ENCODE results near the gene TRIM25. TPM values are rescaled to one million over a fixed set of nuclear protein-coding genes. Genes with fewer than 3 reads are reported as not detected.
"Not testable (repeated sequence)": the region's sequence is repeated elsewhere in the genome, so short reads cannot be mapped to it uniquely, and the experiment has no call there.

TRIM25 gene, protein sequence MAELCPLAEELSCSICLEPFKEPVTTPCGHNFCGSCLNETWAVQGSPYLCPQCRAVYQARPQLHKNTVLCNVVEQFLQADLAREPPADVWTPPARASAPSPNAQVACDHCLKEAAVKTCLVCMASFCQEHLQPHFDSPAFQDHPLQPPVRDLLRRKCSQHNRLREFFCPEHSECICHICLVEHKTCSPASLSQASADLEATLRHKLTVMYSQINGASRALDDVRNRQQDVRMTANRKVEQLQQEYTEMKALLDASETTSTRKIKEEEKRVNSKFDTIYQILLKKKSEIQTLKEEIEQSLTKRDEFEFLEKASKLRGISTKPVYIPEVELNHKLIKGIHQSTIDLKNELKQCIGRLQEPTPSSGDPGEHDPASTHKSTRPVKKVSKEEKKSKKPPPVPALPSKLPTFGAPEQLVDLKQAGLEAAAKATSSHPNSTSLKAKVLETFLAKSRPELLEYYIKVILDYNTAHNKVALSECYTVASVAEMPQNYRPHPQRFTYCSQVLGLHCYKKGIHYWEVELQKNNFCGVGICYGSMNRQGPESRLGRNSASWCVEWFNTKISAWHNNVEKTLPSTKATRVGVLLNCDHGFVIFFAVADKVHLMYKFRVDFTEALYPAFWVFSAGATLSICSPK
- 22.5 TPM for total RNA-seq
- long read RNA-seq, partial matches to known transcripts = 0 of 3 reads
- long read RNA-seq, other reads (novel, unspliced or antisense) = 3 of 3 reads

DNA sequence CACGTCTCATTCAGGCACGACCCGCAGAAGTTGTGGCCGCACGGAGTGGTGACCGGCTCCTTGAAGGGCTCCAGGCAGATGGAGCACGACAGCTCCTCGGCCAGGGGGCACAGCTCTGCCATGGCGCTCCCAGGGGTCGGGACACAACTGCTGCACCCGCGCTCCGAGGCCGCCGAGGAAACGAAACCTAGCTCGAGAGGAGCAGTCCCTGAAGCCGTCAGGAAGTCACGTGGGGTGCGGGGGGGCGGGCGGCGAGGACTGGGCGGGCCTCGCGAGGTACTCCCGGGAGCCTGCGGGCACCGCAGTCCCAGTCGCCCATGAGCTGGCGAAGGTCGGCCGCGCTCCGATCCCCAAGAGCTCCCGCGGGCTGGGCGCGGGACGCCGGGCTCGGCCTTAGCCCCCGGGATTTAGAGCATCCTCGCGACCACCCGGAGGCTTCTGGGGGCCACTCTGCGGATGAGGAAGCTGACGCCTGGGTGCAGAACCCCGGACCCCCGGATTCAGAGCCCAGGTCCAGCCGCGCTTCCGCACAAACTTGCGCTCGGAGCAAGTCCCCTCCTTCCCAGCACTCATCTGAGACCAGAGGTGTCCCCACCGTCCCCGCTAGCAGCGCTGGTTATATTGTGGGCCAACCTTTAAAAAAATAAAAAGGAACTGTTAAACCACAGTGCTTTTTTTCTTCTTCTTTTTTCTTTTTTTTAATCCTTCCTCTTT, at the start of gene TRIM25:
TSS of gene TRIM25 (minus strand) at position 183 of the 714 bp plus-strand sequence. CDS start at position 122, 61 bp downstream.
- DNase-seq (ENCODE audit: missing footprints) (peak; percentile 96), ATAC-seq (peak; percentile 97)
- intact Hi-C loops (cut with DNase I) = no loop called here

DNA sequence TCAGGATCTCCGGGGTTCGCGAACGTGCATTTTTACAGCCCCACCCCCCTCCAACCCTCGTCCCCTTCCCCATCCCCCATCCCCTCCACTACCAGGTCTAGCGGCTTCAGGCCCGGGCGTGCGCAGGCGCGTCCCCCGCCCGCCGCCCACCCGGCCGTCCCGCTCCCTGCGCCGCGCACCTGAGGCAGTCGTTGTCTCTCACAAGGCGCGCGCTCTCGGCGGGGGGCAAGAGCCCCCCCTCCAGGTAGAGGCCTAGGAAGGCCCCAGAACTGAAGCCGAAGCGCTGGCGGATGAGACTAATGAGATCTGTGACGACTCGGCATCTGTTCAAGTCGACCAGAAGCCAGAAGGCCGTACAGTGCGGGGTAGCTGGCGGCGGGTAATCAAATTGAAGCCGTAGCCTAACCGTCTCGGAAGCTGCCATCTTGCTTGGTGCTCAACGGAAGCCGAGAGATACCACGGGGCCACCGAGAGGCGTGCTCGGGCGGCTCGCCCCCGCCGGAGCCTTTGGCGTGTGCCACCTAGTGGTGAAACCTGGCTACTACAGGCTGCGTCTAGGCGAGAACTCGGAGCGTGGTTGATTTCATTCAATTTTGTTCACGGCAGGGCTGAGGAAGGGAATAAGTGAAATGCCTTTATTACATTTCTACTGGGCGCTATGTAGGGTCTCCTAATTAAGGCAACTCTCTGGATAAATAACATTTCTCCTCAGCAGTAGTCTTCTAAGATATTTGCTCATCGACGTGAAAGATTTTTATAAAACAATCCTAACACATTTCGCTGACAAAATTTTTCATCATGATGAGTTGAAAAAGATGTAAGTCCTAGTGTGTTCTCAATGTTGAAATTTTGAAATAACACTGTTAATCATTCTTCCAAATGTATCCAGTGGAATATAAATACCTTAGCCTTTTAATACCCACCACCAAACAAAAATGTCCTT, 47.0 kb upstream of the TRIM25 start, which contains the start of gene COIL:
TSS of gene COIL (minus strand) at position 455 of the 943 bp plus-strand sequence. CDS start at position 424, 31 bp downstream.
- ATAC-seq (peak; percentile 98), DNase-seq (ENCODE audit: missing footprints) (peak; percentile 96)
- intact Hi-C loops (cut with DNase I) = no loop called here

DNA sequence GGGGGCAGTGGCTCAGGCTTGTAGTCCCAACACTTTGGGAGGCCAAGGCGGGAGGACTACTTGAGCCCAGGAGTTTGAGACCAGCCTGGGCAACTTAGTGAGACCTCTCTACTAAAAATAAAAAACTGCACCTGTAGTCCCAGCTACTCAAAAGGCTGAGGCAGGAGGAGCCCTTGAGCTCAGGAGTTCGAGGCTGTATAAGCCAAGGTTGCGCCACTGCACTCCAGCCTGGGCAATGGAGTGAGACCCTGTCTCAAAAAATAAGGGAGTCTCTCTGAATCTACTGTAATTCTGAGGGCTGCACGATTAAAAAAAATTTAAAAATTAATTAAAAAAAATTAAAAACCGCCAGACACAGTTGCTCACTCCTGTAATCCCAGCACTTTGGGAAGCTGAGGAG, 43.1 kb upstream of the TRIM25 start:
- no peak for ATAC-seq
- DNase-seq (ENCODE audit: missing footprints) = no peak
- intact Hi-C loops (cut with DNase I) = no loop called here

DNA sequence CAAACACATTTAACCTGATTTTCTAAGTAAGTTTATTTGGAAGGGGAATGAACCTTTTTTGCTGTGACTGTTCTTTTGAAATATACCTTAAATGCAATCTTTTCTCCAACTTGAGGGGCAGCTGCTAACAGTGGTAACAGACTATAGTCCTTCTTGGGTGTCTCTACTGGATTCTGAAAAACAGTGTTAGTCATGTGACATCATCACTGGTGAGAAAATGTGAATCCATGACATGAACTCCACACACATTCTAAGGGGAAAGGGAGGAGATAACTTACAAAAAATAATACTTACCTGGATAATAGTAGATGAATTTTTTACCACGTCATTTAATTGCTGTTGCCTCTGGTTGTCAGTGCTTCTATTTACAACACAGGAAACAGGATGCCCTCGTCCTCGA, 35.7 kb upstream of the TRIM25 start:
- ATAC-seq (no peak), DNase-seq (ENCODE audit: missing footprints) (no peak)
- intact Hi-C loops (cut with DNase I) = no loop called here

DNA sequence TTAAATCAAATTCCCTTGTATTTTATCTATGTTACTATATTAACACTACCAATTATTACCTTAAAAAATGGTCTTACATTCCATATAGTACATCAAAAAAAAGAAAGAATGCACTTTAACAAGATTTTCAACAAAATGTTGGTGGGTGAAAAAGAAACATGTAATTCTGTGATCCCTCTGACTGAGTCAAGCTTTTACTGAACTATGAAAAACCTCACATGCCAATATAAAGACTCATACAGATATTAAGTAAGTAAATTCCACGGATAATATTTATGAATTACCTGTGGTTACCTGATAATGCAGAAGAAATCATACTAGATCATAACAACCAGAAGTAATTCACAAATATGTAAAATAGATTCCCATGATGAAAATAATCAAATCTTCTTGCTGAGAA, 34.6 kb upstream of the TRIM25 start:
- intact Hi-C loops (cut with DNase I) = no loop called here
- ATAC-seq = no peak
- DNase-seq (ENCODE audit: missing footprints) = no peak

DNA sequence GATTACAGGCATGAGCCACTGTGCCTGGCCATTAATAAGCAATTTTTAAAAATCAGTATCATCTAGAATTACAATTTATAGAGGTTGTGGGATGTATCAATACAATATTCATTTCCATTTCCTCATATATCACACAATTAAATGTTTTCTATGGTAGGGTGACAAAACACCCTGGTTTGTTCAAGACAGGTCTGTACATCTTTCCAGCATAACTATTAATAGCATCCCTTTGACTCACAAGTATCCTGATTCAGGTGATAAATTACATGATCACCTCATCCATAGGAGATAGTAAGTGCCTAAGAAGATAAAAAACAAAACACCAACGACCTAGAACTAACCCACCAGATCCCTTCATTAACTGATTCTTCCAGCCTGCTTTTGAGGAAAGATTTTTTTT, 33.9 kb upstream of the TRIM25 start:
- intact Hi-C loops (cut with DNase I) = no loop called here
- ATAC-seq (no peak), DNase-seq (ENCODE audit: missing footprints) (no peak)

DNA sequence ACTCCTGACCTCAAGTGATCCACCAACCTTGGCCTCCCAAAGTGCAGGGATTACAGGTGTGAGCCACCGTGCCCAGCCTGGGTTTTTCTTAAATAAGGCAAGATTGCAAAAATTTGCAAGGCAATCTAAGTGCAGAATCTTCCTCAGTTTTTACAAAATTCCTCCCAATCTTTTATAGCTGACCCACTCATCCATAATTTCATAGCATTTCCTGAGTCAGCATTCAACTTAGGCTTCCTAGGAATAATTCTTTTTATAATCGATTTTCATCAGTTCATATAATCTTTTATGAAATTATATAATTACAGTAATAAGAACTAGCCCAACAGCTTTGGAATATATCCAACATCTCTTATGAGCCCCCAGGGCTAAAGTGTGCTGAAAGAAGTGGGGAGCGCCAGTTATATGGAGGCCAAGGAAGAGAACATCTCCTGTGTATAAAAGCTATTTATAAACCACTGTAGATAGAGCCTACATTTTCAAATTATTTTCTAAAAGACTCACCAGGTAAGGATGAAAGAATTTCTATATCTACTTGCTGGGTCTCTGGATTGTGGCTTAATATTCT, 32.2 kb upstream of the TRIM25 start:
- ATAC-seq (no peak), DNase-seq (ENCODE audit: missing footprints) (no peak)
- intact Hi-C loops (cut with DNase I) = no loop called here

DNA sequence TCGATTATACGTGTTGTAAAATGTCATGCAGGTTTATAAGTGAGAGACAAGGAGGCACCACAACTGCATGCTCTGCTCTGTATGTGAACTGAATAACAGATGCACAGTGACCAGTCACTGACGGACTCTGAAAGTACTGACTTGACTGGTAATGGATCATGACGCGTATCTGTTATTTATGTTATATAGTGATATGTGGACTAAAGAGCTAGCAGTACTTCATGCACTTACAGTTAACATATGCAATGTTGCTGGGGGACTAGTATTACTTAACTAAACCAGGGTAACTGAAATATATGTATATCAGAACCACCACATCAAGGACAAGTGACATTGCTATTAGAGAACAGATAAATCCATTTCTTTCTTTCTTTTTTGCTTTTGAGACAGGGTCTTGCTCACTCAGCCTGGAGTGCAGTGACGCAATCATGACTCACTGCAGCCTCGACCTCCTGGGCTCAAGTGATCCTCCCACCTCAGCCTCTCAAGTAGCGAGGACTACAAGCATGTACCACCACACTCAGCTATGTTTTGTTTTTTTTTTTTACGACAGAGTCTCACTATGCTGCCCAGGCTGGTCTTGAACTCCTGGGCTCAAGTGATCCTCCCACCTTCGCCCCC, 29.8 kb upstream of the TRIM25 start:
- ATAC-seq (no peak), DNase-seq (ENCODE audit: missing footprints) (no peak)
- intact Hi-C loops (cut with DNase I) = no loop called here

DNA sequence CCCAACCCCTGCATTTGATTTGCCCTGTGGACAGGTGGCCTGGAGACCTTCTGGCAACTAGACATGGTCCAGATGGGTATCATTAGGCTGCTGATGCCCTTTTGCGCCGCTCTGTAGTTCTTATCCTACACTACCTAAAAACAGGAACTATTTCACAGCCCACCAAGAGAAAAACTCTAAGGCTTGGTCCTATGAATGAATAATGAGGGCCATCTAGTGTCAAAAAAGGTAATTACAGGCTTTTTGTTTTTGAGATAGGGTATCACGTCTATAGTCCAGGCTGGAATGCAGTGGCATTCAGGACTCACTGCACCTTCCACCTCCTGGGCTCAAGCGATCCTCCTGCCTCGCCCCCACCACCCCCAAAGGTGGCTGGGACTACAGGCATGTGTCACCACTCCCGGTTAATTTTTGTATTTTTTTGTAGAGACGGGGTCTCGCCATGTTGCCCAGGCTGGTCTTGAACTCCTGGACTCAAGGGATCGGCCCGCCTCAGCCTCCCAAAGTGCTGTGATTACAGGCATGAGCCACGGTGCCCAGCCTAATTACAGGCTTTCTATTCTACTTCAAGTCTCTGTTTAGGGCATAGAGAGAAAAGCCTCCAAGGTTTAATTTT, 26.1 kb upstream of the TRIM25 start:
- intact Hi-C loops (cut with DNase I) = loop anchor here (2.0 to 5.0 kb wide), 2 partner anchors 48 to 121 kb away; no protein-coding TSS in a partner anchor
- no peak for DNase-seq (ENCODE audit: missing footprints)
- peak; percentile 64 for ATAC-seq

DNA sequence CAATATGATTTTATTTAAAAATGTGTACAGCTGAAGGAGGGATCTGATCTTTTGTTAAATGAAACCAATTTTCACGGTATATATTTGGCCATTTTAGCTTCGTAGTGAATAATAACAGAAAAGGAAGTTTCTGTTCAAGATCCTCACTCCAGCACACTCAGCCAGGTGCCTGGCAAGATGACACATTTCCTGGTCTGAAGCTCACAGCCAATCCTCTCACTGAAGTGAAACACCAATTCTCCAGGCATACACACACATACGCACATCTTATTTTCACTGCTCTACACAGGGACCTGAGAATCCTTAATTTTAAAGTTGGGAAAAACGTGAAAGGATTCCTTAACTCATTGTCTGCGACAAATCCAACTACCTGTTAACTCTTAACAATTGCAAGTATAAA, 24.4 kb upstream of the TRIM25 start:
- not testable (repeated sequence) for ATAC-seq; DNase-seq (ENCODE audit: missing footprints)
- intact Hi-C loops (cut with DNase I) = loop anchor here (5.0 kb wide), 1 partner anchor 46 kb away; no protein-coding TSS in a partner anchor

DNA sequence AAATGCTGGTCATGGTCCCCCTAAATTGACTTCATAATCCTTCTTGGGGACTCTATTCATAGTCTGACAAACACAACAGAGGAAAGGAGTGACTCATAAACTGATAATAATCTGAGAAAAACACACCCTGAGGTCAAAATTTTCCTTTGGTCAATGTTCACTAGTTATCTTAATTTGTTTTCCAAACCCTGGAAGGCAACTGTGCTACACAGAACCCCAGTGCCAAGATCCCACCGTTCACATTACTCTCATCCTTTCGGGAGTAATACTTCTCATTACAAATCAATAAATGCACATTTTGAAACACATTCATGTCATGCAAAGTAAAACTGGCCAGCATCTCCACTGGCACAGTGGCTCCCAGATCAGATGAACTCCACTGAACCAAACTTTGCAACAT, 23.8 kb upstream of the TRIM25 start:
- ATAC-seq (no peak), DNase-seq (ENCODE audit: missing footprints) (no peak)
- intact Hi-C loops (cut with DNase I) = loop anchor here (5.0 kb wide), 1 partner anchor 45 kb away; no protein-coding TSS in a partner anchor

DNA sequence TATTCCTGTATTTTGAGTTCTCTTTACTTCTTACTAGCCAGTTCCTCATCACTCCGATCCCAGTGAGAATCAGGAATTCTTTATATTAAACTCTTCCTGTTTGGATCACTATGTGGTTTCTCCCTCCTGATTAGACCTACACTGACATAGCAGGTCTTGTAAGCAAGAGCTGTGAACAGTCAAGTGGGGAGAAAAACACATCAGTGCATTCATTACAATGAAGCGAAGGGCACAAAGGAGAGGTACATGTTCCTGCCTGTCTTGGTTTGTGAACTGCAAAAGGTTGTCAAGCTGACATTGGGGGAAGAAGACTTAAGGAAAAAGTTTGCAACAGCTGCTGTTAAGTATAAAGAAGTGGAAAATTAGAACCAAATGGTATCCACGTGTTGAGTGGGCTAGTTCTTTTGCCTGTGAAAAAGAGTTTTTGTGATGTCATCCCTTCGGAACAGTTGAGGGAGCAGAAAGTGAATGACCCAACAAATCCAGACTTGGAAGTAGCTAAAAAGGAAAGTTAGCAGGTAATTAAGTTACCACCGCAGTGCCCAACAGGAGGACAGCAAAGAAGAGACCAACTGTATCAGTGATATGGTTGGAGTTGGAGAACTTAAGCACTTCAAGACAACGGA, 23.0 kb upstream of the TRIM25 start:
- DNase-seq (ENCODE audit: missing footprints) = no peak
- intact Hi-C loops (cut with DNase I) = loop anchor here (5.0 kb wide), 1 partner anchor 45 kb away; no protein-coding TSS in a partner anchor
- ATAC-seq = no peak

DNA sequence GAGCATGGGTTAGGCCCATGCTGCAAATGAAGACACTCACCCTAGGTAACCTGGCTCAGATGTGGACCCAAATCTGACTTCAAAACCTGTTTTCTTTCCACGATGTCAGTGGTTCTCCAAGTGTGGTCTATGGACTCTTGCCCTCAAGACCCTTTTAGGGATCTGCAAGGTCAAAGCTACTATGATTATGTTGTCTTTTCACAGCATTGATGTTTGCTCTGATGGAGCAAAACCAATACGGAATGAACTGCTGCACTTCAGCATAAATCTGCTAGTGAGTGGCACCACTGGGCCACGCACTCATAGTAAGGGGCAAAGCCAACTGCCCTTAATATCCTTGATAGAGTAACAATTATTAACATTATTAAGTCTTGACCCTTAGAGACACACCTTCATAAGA, 21.6 kb upstream of the TRIM25 start:
- intact Hi-C loops (cut with DNase I) = loop anchor here (5.0 kb wide), 1 partner anchor 43 kb away; no protein-coding TSS in a partner anchor
- no peak for DNase-seq (ENCODE audit: missing footprints)
- no peak for ATAC-seq

DNA sequence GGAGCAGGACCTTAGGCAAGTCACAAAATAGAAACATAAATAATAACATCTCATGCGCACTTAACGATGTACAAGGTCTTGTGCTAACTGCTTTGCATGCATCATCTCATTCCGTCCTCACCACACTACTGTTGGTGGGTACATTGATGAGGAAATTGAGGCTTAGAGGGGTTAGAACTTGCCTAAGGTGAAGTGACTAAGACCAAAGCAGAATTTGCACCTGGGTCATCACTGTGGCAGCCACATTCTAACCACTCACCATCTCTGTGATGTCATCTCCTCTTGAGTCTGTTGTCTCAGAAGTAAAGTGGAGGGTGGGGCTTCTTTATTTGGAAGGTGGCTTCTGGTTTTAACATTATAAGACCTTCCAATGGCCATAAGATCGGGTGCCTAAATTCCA, 20.4 kb upstream of the TRIM25 start:
- no peak for DNase-seq (ENCODE audit: missing footprints)
- intact Hi-C loops (cut with DNase I) = no loop called here
- no peak for ATAC-seq

DNA sequence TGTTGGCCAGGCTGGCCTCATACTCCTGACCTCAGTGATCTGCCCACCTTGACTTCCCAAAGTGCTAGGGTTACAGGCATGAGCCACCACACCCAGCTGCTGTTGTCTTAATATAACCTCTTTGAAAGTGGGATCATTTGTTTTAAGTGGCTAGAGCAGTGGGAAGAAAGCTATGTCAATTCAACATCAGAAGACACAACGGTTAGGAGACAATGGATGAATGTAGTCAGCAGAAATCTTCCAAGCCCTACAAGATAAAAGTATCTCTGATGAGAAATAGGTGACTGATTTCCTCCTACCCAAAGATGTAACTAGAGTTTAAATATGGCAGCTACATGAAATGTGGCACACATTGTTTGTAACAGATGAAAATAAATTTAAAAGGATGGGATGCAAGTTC, 20.0 kb upstream of the TRIM25 start:
- ATAC-seq = no peak
- no peak for DNase-seq (ENCODE audit: missing footprints)
- intact Hi-C loops (cut with DNase I) = no loop called here

DNA sequence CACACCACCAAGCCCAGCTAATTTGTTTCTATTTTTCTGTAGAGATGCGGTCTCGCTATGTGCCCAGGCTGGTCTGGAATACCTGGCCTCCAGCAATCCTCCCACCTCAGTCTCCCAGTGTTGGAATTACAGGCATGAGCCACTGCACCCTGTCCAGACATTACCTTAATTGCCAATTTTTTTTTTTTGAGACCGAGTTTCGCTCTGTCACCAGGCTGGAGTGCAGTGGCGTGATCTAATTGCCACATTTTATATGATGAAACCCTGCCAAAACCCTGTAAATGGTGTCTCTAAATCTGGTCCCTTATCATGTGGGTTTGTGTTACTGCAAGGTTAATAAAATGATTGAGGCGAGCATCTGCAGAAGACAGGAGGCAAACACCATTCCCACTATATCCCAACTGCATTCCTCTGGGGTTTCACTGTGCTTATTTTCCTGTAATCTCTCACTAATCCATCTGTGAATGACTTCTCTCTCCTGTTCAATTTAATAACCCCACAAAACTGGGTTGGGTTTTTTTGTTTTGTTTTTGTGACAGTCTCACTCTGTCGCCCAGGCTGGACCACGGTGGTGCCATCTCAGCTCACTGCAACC, 19.4 kb upstream of the TRIM25 start:
- intact Hi-C loops (cut with DNase I) = no loop called here
- DNase-seq (ENCODE audit: missing footprints) = no peak
- ATAC-seq = no peak

All from Right ventricle myocardium inferior (tissue), 1 donor.